Right lobe of liver (tissue), 4 donors: Measurements from ENCODE around the gene RBM28.

Source experiments
- CTCF ChIP-seq, 4 donors: fragments of 200-600 bp in 3 of 4; fragments of 450-650 bp in 1 of 4; IDR thresholded peaks; one replicate each; pipeline versions ENCODE4 v1.5.1 to v1.8.0; 2016 to 2022; ENCODE audit warnings: antibody characterized with exemption in 4 of 4, mild to moderate bottlenecking in 2 of 4
- POLR2A ChIP-seq: fragments of 450-650 bp; IDR thresholded peaks from one replicate; pipeline ENCODE4 v1.6.1; 2017; ENCODE audit warnings: antibody characterized with exemption, mild to moderate bottlenecking
- donor health status: DM: no; HTN: no; CAD: no.
- donor health status: DM: no; HTN: no; CAD: no.
- donor health status: DM: no; HTN: yes; CAD: no.

GRCh38 chr7:128309124-128309523 is 34.6 kb downstream of the RBM28 start:
- no peak for TF ChIP-seq CTCF (IDR thresholded peaks at IDR 0.05)
- TF ChIP-seq POLR2A = no peak
